Measurements from ENCODE around the gene TIAM2. TPM values are rescaled to one million over a fixed set of nuclear protein-coding genes. Genes with fewer than 3 reads are reported as not detected.
A peak's percentile ranks its signal among the peaks of the same experiment; 100 is the strongest.
"Not testable (repeated sequence)": the region's sequence is repeated elsewhere in the genome, so short reads cannot be mapped to it uniquely, and the experiment has no call there.

The TIAM2 gene
- total RNA-seq, 6 donors from 2014 or later: 5.6 to 25.1 (median 7.7) TPM

DNA sequence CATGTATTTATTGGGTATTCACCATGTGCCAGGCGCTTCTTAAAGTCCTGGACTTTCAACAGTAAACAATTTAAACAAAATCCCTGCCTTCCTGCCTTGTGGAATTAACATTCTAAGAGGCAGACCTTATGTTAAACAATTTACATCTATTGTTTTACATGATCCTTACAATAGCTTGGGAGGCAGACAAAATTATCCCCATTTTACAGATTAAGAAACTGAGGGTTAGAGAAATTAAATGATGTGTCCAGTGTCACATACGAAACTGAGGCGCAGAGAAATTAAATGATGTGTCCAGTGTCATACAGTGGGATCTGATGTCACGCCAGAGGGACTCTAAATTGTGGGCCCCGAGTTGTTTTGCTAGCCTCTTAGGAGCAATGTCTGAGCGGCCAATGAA is 105.5 kb downstream of the TIAM2 start:
- ATAC-seq (ENCODE audit: low FRiP score in 2 of 2): no peak
- Histone ChIP-seq H3K27ac (no peak overlapping the region), H3K4me1 (no peaks in the 10 kb centered on the region), H3K27me3 (no peaks in the 10 kb centered on the region), H3K9me3 (no peaks in the 10 kb centered on the region), H3K4me3 (no peak overlapping the region), H3K36me3 (no peaks in the 10 kb centered on the region)
- TF ChIP-seq POLR2A (IDR thresholded peaks at IDR 0.05): no peak
- TF ChIP-seq POLR2AphosphoS5 (IDR thresholded peaks at IDR 0.05): no peak
- TF ChIP-seq EP300 (IDR thresholded peaks at IDR 0.05): no peak
- TF ChIP-seq, protein P1, sequence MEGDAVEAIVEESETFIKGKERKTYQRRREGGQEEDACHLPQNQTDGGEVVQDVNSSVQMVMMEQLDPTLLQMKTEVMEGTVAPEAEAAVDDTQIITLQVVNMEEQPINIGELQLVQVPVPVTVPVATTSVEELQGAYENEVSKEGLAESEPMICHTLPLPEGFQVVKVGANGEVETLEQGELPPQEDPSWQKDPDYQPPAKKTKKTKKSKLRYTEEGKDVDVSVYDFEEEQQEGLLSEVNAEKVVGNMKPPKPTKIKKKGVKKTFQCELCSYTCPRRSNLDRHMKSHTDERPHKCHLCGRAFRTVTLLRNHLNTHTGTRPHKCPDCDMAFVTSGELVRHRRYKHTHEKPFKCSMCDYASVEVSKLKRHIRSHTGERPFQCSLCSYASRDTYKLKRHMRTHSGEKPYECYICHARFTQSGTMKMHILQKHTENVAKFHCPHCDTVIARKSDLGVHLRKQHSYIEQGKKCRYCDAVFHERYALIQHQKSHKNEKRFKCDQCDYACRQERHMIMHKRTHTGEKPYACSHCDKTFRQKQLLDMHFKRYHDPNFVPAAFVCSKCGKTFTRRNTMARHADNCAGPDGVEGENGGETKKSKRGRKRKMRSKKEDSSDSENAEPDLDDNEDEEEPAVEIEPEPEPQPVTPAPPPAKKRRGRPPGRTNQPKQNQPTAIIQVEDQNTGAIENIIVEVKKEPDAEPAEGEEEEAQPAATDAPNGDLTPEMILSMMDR (IDR thresholded peaks at IDR 0.05): no peak
- DNase-seq: no peak
- WGBS, 2 donors: 90 to 97% methylated on average over 6 of the region's 6 CpGs

DNA sequence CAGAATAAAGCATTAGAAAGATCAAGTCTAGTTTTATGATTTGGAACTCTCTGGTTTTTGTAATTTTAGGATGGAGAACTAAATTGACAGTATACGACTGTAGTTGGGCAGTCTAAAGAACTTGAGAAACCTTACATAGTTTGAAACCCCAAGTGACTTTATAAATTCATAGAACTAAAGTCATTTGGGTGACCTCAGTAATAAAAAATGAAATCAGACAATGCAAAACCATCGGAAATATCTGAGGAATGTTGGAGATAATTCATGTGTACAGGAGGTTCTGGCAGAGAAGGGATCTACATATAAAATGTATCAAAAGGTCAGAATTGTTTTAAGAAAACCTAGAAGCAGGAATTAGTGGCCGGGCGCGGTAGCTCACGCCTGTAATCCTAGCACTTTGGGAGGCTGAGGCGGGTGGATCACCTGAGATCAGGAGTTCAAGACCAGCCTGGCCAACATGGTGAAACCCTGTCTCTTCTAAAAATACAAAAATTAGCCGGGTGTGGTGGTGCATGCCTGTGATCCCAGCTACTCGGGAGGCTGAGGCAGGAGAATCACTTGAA is 108.0 kb downstream of the TIAM2 start:
- not testable (repeated sequence) for DNase-seq; H3K4me1 ChIP-seq; H3K27me3 ChIP-seq; H3K4me3 ChIP-seq; H3K9me3 ChIP-seq; H3K27ac ChIP-seq; H3K36me3 ChIP-seq; ATAC-seq (ENCODE audit: low FRiP score in 2 of 2)
- 88 to 96% methylated on average over 9 of the region's 9 CpGs for WGBS, 2 donors

DNA sequence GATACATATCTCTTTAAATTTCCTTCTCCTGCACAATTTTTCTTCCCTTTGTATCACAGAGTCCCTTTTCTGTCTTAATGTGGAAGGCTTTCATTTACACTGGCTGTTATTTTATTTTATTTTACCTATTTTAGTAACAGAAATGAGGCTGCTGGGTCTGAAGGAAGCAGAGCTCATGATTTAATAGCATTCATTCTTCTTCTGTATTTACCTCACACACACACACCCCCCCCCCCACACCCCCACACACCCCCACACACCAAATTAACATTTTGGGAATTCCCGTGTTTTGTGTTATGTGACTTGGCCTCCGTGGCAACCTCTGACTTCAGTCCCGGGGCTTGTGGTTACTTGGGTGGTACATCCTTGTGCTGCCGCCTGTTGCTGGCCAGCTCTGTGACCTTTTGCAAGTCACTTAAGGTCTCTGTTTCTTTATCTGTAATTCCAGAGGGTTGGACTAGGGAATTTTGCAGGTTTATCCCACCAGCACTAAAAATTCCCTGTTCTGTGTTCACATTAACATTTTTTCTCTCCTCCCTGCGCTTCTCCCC is 108.8 kb downstream of the TIAM2 start:
- no peak overlapping the region for H3K27ac ChIP-seq
- TF ChIP-seq POLR2AphosphoS5 (IDR thresholded peaks at IDR 0.05) (no peak), EP300 (IDR thresholded peaks at IDR 0.05) (no peak), POLR2A (IDR thresholded peaks at IDR 0.05) (no peak)
- TF ChIP-seq, protein P1 (IDR thresholded peaks at IDR 0.05): no peak
- H3K36me3 ChIP-seq: no peaks in the 10 kb centered on the region
- no peak overlapping the region for H3K4me3 ChIP-seq
- 58 to 69% methylated on average over 5 of the region's 5 CpGs for WGBS, 2 donors
- H3K27me3 ChIP-seq: no peaks in the 10 kb centered on the region
- ATAC-seq (ENCODE audit: low FRiP score in 2 of 2) (peak in 1 of 2 donors; percentile 28), DNase-seq (no peak)
- H3K4me1 ChIP-seq: no peaks in the 10 kb centered on the region
- no peaks in the 10 kb centered on the region for H3K9me3 ChIP-seq

DNA sequence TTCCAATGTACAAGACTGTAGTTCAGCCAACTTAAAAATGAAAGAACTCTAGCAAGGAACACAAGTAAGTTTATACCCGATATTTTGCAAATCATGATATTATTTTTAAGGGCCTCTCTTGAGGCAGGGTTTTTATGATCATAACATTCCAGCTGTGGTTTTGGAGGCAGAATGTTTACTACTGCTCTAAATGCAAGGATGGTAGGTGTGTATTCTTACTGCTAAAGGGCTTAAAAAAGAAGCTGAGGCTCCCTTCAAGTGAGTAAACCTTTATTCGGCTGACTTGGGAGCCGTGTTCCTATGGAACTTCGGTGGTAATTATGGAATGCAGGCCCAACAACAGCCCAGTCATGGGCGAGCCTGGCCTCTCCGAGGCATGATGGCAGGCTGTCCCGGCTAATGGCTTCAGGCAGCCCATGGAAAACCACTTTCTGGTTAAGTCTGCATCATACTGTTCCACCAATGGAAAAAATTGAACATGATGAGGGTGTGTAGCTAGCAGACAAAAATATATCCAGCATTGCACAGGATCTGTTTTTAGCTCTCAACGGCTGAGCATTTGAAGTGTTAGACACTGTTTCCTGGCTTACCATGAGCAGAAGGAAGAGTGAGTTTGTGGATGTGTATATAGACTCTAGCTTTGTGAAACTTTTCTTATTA is 111.5 kb downstream of the TIAM2 start:
- no peaks in the 10 kb centered on the region for H3K36me3 ChIP-seq
- no peaks in the 10 kb centered on the region for H3K27me3 ChIP-seq
- H3K9me3 ChIP-seq: no peaks in the 10 kb centered on the region
- no peaks in the 10 kb centered on the region for H3K4me1 ChIP-seq
- TF ChIP-seq EP300 (IDR thresholded peaks at IDR 0.05) (no peak), POLR2AphosphoS5 (IDR thresholded peaks at IDR 0.05) (no peak), POLR2A (IDR thresholded peaks at IDR 0.05) (no peak)
- TF ChIP-seq, protein P1 (IDR thresholded peaks at IDR 0.05): no peak
- ATAC-seq (ENCODE audit: low FRiP score in 2 of 2) (no peak), DNase-seq (no peak)
- no peak overlapping the region for H3K4me3 ChIP-seq
- no peak overlapping the region for H3K27ac ChIP-seq
- WGBS, 2 donors: 78 to 81% methylated on average over 8 of the region's 8 CpGs

DNA sequence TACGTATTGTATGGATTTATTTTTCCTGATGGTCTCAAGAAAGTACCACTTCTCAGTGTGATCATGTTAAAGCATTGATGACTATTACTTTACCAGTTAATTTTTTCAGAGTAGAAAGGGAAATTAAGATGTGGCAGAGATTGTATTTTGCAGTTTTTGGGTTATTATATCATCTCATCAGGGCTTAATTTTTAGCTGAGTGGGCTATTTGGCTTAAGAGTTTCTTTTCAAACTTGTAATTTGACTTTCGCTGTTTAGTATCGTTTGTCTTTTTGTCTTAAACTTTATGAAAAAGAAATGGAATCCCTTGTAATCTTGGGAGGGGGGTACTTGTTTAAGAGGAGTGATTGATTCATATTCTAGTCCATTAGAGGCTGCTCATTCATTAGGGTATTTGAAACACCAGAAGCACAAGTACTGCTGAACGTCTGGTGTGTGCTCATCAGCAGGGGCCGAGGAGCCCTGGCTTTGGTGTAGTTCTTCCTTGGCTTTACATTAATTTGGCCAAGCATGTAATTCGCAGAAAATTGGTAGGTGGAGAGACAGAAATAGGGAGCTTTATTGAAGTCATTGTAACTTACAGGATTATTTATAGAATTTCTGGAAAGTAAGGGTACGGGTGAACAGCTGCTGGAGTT is 112.4 kb downstream of the TIAM2 start:
- H3K27ac ChIP-seq: no peak overlapping the region

More for the DNA sequence above, 112.4 kb downstream of the TIAM2 start:
- Histone ChIP-seq H3K27me3 (no peaks in the 10 kb centered on the region), H3K4me3 (no peak overlapping the region), H3K9me3 (no peaks in the 10 kb centered on the region), H3K36me3 (no peaks in the 10 kb centered on the region), H3K4me1 (no peaks in the 10 kb centered on the region)
- ATAC-seq (ENCODE audit: low FRiP score in 2 of 2) (no peak), DNase-seq (no peak)
- TF ChIP-seq, protein P1 (IDR thresholded peaks at IDR 0.05): no peak
- TF ChIP-seq POLR2AphosphoS5 (IDR thresholded peaks at IDR 0.05): no peak
- TF ChIP-seq POLR2A (IDR thresholded peaks at IDR 0.05): no peak
- no peak for TF ChIP-seq EP300 (IDR thresholded peaks at IDR 0.05)
- 84 to 88% methylated on average over 7 of the region's 7 CpGs for WGBS, 2 donors

Data from upper lobe of left lung (tissue), 6 donors.